T-helper 22 cell (primary cell): ENCODE data around the gene MOBP.

Experiments used
- DNase-seq: peaks from one replicate; pipeline ENCODE4 v3.0.0-alpha.2; 2020; ENCODE audit warnings: low read depth

MOBP gene

DNA sequence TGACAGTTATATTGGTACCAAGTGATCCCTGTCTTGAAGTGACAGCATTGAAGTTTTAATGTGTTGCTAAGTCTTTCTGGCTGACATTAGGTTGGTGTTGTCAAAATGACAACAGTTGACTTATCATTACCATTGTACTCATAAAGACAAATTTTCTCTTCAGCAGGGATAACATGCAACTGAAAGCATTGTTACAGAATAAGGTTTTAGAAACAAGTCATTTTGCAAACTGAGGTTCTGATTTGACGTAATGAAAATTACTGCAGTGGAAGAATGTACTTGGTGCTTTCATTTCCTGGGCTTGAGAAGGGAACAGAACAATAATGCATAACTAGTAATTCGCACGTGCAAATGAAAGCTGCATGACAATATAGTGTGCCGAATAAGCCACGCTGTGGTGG lies 75.1 kb downstream of the MOBP start:
- no peak for DNase-seq

- no peak for DNase-seq
These were observed 80.8 kb downstream of the MOBP start for GRCh38 chr3:39548282-39548681.

GRCh38 chr3:39550354-39551051 lies 83.0 kb downstream of the MOBP start:
- DNase-seq = no peak
